ENCODE data around the gene CASP7.
A peak's percentile ranks its signal among the peaks of the same experiment; 100 is the strongest.

CASP7 gene

GRCh38 chr10:113709221-113709838, 29.6 kb downstream of the CASP7 start:
- H3K9me3 Mint-ChIP-seq: peaks cover 3% of the 10 kb centered on the region
- peak overlapping the region; percentile 53 for H3K4me3 Mint-ChIP-seq
- peaks cover 8% of the 10 kb centered on the region for H3K36me3 Mint-ChIP-seq (ENCODE audit: low read depth)
- peak overlapping the region; percentile 78 for H3K27ac Mint-ChIP-seq
- TF ChIP-seq CTCF (IDR thresholded peaks at IDR 0.05): no peak
- H3K4me1 Mint-ChIP-seq: peaks cover 75% of the 10 kb centered on the region
- DNase-seq: no peak
- H3K27me3 Mint-ChIP-seq (ENCODE audit: low read depth, poor library complexity): peaks cover 4% of the 10 kb centered on the region

GRCh38 chr10:113711142-113711541, 31.4 kb downstream of the CASP7 start:
- H3K9me3 Mint-ChIP-seq: peaks cover 3% of the 10 kb centered on the region

GRCh38 chr10:113712024-113712423, 32.3 kb downstream of the CASP7 start:
- H3K4me1 Mint-ChIP-seq: peaks cover 54% of the 10 kb centered on the region
- peaks cover 14% of the 10 kb centered on the region for H3K36me3 Mint-ChIP-seq (ENCODE audit: low read depth)
- H3K27ac Mint-ChIP-seq: no peak overlapping the region
- no peak overlapping the region for H3K4me3 Mint-ChIP-seq
- H3K27me3 Mint-ChIP-seq (ENCODE audit: low read depth, poor library complexity): peaks cover 2% of the 10 kb centered on the region
- H3K9me3 Mint-ChIP-seq: peaks cover 3% of the 10 kb centered on the region
- TF ChIP-seq CTCF (IDR thresholded peaks at IDR 0.05): no peak
- DNase-seq: no peak

More at GRCh38 chr10:113711142-113711541, 31.4 kb downstream of the CASP7 start:
- Mint-ChIP-seq H3K4me3 (peak overlapping the region; percentile 41), H3K27ac (peak overlapping the region; percentile 29), H3K4me1 (peaks cover 63% of the 10 kb centered on the region), H3K36me3 (ENCODE audit: low read depth) (peaks cover 13% of the 10 kb centered on the region), H3K27me3 (ENCODE audit: low read depth, poor library complexity) (peaks cover 4% of the 10 kb centered on the region)
- no peak for DNase-seq
- no peak for TF ChIP-seq CTCF (IDR thresholded peaks at IDR 0.05)

GRCh38 chr10:113712755-113713639, 33.3 kb downstream of the CASP7 start:
- no peak for DNase-seq
- H3K9me3 Mint-ChIP-seq: peaks cover 4% of the 10 kb centered on the region
- H3K4me3 Mint-ChIP-seq: peak overlapping the region; percentile 2
- no peaks in the 10 kb centered on the region for H3K27me3 Mint-ChIP-seq (ENCODE audit: low read depth, poor library complexity)
- H3K4me1 Mint-ChIP-seq: peaks cover 48% of the 10 kb centered on the region
- no peak for TF ChIP-seq CTCF (IDR thresholded peaks at IDR 0.05)
- H3K36me3 Mint-ChIP-seq (ENCODE audit: low read depth): peaks cover 24% of the 10 kb centered on the region
- no peak overlapping the region for H3K27ac Mint-ChIP-seq

- Mint-ChIP-seq H3K4me1 (peaks cover 42% of the 10 kb centered on the region), H3K4me3 (no peak overlapping the region), H3K36me3 (ENCODE audit: low read depth) (peaks cover 25% of the 10 kb centered on the region), H3K27me3 (ENCODE audit: low read depth, poor library complexity) (no peaks in the 10 kb centered on the region), H3K27ac (no peak overlapping the region), H3K9me3 (peaks cover 11% of the 10 kb centered on the region)
- DNase-seq: no peak
- no peak for TF ChIP-seq CTCF (IDR thresholded peaks at IDR 0.05)
Observed at GRCh38 chr10:113713640-113713982, 33.9 kb downstream of the CASP7 start.
